ENCODE measurements around the gene UST.

DNA sequence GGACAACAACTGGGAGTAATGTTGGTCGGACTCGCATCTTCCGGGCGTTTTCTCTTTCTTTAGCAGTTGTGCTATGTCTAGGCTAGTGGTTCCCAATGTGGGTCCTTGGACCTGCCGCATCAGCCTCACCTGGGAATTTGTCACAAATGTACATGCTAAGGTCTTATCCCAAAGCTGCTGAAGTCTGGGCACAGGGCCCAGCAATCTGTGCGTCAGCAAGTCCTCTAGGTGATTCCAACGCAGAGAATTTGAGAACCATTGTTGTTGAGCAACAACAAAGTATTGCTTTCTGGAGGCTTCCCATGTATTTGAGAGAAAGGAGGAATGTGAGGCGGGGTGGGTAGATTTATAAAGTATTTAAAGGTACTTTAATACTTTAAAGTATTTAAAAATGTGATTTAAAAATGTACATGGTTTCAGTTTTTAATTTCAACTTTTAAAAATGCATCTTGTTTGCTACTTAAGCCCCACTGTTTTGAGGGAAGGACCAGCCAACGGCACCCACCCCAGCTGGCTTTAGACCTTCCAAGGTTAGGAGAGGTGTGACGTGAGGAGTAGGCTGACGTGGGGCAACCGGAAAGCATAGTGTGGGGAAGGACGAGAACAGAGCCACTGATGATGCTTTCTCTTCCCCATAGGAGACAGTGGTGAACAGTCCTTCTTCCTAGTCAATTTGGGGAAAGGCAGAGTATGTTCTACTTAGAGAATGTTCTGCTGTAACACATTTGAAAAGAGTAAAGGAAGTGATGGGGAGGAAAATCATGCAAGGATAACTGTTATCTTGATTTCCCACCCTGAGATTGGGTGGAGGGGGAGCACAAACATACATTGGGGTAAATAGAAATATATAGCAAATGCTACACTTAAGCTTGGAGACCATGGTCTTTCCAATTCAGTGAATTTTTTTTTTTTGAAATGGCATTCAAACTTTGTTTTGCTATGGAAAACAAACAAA lies 4.3 kb downstream of the UST start:
- TF ChIP-seq, protein P1, sequence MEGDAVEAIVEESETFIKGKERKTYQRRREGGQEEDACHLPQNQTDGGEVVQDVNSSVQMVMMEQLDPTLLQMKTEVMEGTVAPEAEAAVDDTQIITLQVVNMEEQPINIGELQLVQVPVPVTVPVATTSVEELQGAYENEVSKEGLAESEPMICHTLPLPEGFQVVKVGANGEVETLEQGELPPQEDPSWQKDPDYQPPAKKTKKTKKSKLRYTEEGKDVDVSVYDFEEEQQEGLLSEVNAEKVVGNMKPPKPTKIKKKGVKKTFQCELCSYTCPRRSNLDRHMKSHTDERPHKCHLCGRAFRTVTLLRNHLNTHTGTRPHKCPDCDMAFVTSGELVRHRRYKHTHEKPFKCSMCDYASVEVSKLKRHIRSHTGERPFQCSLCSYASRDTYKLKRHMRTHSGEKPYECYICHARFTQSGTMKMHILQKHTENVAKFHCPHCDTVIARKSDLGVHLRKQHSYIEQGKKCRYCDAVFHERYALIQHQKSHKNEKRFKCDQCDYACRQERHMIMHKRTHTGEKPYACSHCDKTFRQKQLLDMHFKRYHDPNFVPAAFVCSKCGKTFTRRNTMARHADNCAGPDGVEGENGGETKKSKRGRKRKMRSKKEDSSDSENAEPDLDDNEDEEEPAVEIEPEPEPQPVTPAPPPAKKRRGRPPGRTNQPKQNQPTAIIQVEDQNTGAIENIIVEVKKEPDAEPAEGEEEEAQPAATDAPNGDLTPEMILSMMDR (IDR thresholded peaks at IDR 0.05; ENCODE audit: insufficient read depth, low read length, poor library complexity, severe bottlenecking), result no peak
- TF ChIP-seq EZH2phosphoT487 (conservative IDR thresholded peaks at IDR 0.05; ENCODE audit: low read length), result no peak

All from SU-DHL-6 (cell line).